CD4-positive, alpha-beta T cell treated with Interleukin-4 for 1 hour (primary cell): ENCODE results near the gene CADM2.

Experiments
- DNase-seq, 2 donors: peaks; one replicate each; pipeline ENCODE4 v3.0.0-alpha.2; 2020 to 2022

Gene CADM2

DNA sequence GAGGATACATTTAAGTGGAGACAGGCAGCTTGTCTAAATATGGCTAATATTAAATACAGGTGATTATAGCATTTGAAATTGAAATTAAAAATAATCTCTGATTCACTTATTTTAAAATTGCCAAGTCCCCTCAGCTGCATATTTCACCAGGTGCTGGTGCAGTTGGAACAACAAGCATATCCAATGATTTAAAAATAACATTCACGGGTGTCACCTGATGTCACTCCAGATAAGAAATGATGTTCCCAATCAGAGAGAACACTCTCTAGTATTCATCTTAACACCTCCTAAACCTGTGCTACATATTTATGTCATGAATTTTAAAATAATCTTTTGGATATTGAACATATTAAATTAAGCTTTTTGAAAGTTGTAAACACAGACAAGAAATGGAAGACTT, 249.9 kb downstream of the CADM2 start:
- no peak for DNase-seq

DNA sequence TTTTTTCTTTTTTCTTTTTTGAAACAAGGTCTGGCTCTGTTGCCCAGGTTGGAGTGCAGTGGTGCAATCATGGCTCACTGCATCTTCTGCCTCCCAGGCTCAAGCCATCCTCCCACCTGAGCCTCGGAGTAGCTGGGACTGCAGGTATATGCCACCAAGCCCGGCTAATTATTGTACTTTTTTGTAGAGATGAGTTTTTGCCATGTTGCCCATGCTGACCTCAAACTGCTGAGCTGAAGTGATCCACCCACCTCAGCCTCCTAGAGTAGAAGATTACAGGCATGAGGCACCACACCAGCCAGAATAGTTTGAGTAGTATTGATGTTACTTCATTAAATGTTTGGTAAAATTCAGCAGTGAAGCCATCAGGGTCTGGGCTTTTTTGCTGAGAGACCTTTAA, 251.8 kb downstream of the CADM2 start:
- DNase-seq: no peak

DNA sequence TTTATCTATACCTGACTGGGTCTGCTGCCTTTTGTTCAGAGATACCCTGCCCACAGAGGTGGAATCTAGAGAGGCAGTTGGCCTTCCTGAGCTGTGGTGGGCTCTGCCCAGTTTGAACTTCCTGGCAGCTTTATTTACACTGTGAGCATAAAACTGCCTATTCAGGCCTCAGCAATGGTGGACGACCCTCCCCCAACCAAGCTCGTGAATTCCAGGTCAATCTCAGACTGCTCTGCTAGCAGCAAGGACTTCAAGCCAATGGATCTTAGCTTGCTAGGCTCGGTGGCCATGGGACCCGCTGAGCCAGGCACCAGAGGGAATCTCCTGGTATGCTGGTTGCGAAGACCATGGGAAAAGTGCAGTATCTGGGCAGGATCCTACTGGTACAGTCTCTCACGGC, 270.2 kb downstream of the CADM2 start:
- DNase-seq: no peak

DNA sequence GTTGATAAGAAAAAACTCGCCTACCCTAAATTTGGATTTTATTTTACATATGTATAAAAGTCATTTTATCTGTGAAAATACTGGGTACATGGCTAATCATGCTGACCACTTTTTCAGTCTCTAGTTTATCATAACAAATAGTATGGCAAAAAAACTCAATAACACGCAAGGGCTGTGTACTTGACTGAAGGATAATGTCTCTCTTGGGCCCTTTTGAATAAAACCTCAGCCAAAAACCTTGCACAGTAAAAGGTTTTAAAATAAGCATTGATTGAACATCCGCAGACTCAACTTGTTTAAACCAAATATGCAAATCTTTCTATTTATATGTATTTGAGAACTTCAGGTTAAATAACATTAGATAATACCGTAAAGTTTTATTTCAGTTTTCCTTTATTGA, 285.3 kb downstream of the CADM2 start:
- no peak for DNase-seq

DNA sequence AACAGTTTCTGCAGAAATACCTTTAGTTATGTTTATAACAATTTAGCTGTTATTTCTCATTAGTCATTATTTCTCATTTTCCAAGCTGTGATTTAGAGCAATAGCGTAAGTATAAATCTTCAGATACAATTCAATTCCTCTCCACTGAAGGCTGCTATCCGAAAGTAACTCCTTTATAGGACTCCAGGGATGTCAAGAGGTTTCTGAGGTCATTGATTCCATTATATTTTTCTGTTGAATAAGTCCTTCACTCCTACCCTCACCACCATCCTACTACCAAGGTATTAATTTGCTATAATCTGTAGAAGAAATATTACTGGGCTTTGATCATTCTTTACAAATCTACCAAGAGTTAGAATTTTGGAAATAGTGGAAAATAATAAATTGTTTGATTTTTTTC, 285.7 kb downstream of the CADM2 start:
- DNase-seq: no peak

- DNase-seq: no peak
These were observed 293.0 kb downstream of the CADM2 start for GRCh38 chr3:85251766-85252165.

DNA sequence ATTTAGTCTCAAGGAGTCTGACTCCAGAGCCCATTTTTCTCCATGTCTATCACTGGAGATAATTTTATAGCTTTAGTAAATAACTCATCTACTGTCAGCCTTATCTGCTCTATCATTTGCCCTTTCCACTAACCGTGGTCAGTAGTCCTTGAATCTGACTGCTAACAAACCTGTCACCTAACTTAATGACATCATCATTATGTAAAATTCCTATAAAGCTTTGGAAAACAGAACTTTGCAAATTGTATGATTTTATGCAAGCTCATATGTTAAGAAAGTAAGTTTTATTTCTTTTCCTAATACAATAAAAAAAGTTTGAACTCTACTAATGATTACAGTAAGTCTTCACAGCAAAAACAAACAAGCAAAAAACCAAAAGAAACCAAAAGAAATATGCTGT, 293.9 kb downstream of the CADM2 start:
- DNase-seq: no peak

DNA sequence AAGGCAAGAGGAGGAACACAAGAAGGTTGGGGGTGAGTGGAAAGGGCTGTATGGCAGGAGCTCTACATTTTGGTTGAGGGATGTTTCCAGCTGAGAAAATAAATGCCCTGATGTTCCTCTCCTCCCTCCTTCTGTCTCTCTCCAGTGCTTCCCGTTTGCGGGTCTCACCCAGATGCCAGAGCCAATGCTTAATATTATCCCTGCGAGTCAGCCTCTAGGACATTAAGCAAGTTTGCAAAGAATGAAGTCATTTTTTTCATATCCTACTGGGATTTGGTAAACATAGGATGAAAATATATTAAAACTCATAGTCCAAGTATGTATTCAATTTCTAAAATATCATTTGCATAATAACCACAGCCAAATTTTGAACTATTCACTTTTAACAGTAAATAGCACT, 295.9 kb downstream of the CADM2 start:
- no peak for DNase-seq

DNA sequence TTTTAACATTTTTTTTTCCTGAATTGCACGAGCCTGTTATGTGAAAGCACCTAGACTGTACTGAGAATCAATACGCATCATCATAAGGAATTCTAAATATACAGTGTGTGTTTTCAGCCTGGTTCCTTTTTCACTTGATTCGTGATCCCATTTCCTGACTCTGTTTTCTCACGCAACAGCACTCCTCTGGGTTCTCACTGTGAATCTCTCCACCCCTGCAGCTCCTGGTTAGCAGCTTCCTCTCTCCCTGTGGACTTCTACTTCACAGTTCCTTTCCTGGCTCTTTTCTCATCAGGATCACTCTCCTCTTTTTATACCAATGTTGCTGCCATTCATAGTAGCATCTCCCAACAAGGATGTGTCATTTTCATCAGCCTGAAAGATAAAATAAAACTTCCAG, 297.2 kb downstream of the CADM2 start:
- DNase-seq: no peak

GRCh38 chr3:85258326-85258725, 299.5 kb downstream of the CADM2 start:
- DNase-seq: no peak

GRCh38 chr3:85258819-85259218, 300.0 kb downstream of the CADM2 start:
- no peak for DNase-seq

DNA sequence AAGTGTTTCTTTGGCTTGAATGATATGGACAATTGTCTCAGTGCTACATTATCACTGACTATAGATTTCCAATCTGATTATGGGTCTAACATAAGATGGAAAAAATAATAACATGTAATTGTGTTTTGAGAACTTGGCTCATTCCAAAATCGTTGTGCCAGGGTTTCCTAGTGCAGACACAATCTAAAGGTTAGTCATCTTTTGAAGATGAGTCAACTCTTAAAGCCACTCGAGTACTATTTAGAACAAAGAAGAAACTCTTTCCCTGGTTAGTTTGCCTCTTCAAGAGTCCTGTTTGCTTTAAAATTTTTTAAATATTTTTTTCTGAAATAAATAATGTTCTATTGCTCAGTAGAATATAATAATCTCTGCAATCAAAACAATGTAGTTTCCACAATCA, 301.0 kb downstream of the CADM2 start:
- DNase-seq: no peak

DNA sequence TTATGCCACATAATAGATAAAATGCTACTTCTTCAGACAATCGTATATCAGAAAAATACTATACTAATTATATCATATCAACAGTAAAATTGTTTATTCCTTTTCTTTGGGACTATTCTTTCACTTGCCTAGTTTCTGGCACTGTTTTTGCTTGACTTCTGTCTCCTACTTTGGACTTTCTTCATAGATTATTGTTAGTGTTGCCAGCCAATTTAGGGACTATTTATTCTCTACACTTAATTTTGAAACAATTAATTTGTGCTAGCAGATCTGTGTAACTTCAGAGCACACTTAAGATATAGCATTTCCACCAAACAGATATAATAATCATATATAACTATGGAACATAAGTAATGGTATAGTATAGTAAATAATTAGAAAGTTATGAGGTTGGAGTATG, 305.6 kb downstream of the CADM2 start:
- no peak for DNase-seq

DNA sequence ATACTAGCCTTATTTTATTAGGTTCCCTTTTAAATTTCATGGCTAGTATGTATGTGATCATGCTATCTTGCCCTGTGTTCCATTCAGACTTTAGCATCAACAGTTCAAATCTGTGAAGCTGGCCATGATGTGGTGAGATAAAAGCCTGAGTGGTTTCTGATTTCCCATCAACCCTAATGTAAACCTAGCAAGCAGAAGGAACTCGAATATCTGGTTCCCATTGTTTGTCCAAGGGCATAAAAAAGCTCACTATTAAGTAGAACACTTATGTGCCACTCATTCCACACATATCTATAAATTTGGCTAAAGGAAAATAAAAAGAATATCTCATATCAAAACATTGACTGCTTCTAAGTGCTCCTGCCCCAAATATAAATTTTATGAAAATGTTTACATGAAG, 311.7 kb downstream of the CADM2 start:
- DNase-seq: no peak

DNA sequence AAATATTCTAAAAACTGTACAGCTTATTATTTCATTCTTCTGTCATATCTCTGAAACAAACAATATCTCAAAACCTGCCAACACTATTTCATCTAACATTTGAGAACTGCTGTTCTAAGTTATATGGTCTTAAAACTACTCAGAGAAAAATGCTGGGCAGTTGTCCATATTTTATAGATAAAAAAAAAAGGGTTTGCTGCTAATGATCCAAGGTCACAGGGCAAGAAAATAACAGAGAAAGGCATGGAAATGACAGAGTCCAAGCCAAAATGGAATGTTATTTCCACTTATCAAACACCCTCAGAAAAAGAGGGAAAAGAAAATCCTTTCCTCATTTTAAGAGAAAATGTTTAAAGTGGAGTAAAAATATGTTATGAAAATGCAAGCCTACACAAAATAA, 313.1 kb downstream of the CADM2 start:
- DNase-seq: no peak

DNA sequence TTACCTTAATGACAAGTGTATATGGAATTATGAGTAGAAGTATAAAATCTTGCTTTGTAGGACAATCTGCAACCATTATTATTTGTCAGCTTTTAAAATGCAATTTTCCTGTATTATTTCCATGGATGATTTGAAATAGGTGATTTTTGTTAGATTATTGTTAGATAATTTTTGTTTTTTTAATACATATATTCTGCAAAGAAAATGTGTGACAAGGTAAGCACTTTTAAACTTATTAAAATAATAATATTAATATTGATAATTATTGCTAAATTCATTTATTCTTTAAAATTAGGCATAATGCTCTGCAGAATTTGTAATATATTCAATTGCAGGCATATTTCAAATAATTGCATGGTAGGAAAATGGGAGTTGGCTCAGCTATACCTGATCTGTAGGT, 329.5 kb downstream of the CADM2 start:
- DNase-seq: no peak

- no peak for DNase-seq
These were observed 338.5 kb downstream of the CADM2 start for GRCh38 chr3:85297291-85297690.

DNA sequence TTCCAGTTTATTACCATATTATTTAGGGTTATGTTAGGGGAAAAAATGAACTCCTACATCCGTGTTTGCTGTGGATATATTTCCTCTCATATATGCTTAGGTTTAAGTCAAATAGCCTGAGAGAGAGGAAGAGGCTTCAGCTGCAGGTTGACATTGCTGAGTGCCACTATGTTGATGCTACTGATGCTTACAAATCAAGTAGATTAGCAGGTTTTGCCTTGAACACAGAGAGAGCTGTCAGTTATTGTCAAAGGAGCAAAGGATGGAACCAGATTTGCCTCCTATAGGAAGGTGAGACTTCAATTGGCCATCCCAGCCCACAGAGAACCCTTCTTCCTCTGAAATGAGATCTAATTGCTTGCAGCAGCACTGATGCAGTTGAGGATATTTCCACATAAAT, 339.2 kb downstream of the CADM2 start:
- no peak for DNase-seq

DNA sequence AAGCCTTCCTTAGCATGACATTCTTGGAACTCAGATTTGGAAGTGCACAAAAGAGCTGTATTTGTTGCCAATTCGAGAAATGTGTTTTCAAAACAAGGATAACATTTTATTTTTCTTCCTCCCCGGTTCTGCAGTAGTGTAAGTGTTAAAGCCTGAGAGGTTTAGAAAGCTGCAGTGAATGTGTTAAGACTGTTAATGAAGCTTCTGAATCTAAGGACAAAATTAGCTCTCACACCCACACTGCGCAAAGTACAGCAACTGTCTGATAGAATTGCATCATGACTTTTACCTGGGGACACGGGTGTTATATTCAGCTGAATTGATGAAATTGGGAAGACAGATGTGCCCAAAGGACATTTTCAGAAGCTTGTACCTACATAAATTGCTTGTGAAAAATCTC, 344.4 kb downstream of the CADM2 start:
- DNase-seq: no peak

- DNase-seq: no peak
These were observed 345.7 kb downstream of the CADM2 start for GRCh38 chr3:85304360-85304964.

- DNase-seq: no peak
These were observed 353.5 kb downstream of the CADM2 start for GRCh38 chr3:85312331-85312730.

DNA sequence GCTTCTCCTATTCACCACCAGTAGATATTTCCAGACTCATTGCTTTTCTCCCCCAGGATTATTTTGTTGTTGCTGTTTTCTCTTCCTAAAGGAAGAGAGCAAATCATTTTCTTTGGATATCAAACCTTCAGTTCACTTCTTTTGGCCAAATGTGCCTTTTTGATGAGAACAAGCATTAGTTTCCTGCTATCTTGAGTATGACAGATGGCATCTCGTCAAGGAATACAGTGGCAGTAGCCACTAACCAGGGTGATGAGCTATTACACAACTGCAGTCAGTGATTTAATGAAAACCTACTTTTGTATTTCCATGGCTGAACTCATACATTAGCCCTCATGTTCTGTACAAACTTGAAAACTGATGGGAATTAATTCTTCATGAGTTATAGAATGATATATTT, 354.6 kb downstream of the CADM2 start:
- DNase-seq: no peak

GRCh38 chr3:85316252-85316651, 357.5 kb downstream of the CADM2 start:
- DNase-seq: no peak

- no peak for DNase-seq
These were observed 363.1 kb downstream of the CADM2 start for GRCh38 chr3:85321892-85322291.

DNA sequence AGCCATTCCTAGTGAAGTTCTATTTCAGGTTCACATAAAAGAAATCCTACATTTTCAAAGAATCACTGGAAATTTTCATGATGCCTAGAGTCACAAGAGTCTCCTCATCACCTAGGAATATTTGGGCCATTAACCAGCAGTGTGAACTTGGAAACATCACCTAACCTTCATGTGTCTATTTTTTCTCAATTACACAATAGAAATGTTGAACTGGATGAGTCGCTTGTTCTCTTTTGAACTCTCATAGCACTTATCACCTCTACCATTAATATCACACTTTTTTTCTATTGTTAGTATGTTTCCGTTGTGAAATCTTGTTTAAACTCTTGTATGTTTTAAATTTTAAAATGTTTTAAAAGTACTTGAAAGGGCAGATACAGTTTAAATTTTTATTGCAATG, 371.3 kb downstream of the CADM2 start:
- no peak for DNase-seq

DNA sequence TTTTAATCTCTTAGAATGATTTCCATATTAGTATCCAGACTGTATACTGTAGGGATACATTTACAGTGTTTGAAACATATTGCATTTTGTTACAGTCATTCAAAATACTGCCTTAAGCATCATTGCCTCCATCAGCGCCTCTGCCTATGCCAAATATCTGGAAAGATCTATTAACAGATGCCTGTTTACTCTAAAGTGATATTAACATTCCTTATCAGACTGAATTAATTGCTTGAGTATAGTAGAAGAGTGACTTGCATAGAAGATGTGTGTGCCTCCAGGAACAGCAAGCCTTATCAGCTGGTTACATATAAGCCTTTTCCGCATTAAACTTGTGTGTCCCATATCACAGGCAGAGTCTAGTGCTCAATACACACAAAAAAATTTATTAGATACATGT, 379.1 kb downstream of the CADM2 start:
- no peak for DNase-seq
